ENCODE measurements around the gene KLHL8.

Gene KLHL8

GRCh38 chr4:87216469-87216868 is 3.9 kb downstream of the KLHL8 start:
- DNase-seq (ENCODE audit: extremely low read depth, low read depth), result no peak
- TF ChIP-seq, protein P1, sequence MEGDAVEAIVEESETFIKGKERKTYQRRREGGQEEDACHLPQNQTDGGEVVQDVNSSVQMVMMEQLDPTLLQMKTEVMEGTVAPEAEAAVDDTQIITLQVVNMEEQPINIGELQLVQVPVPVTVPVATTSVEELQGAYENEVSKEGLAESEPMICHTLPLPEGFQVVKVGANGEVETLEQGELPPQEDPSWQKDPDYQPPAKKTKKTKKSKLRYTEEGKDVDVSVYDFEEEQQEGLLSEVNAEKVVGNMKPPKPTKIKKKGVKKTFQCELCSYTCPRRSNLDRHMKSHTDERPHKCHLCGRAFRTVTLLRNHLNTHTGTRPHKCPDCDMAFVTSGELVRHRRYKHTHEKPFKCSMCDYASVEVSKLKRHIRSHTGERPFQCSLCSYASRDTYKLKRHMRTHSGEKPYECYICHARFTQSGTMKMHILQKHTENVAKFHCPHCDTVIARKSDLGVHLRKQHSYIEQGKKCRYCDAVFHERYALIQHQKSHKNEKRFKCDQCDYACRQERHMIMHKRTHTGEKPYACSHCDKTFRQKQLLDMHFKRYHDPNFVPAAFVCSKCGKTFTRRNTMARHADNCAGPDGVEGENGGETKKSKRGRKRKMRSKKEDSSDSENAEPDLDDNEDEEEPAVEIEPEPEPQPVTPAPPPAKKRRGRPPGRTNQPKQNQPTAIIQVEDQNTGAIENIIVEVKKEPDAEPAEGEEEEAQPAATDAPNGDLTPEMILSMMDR (IDR thresholded peaks at IDR 0.05; ENCODE audit: low read depth, low read length), result no peak

DNA sequence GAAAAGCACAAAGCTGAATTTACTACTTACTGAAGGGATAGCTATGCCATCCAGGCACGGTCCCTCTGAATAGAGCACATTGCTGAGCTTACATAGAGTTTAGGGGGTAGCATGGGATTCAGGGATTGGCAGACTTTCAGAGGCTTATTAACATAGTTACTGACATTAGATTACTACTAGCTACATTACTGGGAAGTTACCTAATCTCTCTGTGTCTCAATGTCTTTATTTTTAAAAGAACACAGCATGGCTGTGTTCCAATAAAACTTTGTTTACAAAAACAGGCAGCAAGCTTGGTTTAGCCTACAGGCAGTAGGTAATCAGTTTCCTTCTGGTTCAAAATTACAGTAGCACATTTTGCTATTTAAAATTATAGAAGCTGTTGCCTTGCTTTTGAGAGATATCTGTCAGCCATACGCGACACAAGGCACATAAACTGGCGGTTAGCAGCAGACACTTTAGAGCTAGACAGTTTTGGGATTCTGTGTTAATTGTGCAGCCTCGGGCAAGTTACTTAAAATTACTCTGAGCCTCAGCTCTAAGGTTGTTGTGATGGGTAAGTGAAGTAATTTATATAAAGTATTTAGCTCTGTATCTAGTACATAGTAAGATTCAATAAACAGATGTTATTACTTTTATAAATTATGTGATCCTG is 6.9 kb downstream of the KLHL8 start:
- DNase-seq (ENCODE audit: extremely low read depth, low read depth), result no peak
- TF ChIP-seq, protein P1 (IDR thresholded peaks at IDR 0.05; ENCODE audit: low read depth, low read length), result no peak

GRCh38 chr4:87211249-87211952 is 9.0 kb downstream of the KLHL8 start:
- TF ChIP-seq, protein P1 (IDR thresholded peaks at IDR 0.05; ENCODE audit: low read depth, low read length), result no peak
- DNase-seq (ENCODE audit: extremely low read depth, low read depth), result no peak

DNA sequence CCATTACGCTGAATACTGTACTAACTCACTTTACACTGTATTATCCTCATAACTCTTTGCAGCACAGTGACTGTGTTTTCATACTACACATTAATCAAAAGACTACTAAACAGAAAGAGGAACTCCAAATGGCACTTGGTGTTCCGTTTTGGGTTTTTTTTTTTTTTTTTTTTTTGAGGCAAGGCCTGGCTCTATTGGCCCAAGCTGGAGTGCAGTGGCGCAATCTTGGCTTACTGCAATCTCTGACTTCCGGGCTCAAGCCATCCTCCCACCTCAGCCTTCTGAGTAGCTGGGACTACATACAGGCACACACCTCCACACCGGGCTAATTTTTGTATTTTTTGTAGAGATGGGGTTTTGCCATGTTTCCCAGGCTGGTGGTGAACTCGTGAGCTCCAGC is 10.7 kb downstream of the KLHL8 start:
- TF ChIP-seq, protein P1 (IDR thresholded peaks at IDR 0.05; ENCODE audit: low read depth, low read length), result no peak
- no peak for DNase-seq (ENCODE audit: extremely low read depth, low read depth)

- TF ChIP-seq, protein P1 (IDR thresholded peaks at IDR 0.05; ENCODE audit: low read depth, low read length), result no peak
- DNase-seq (ENCODE audit: extremely low read depth, low read depth), result no peak
Observed at GRCh38 chr4:87209182-87209581, 11.2 kb downstream of the KLHL8 start.

GRCh38 chr4:87204559-87204958 is 15.9 kb downstream of the KLHL8 start:
- TF ChIP-seq, protein P1 (IDR thresholded peaks at IDR 0.05; ENCODE audit: low read depth, low read length), result no peak

DNA sequence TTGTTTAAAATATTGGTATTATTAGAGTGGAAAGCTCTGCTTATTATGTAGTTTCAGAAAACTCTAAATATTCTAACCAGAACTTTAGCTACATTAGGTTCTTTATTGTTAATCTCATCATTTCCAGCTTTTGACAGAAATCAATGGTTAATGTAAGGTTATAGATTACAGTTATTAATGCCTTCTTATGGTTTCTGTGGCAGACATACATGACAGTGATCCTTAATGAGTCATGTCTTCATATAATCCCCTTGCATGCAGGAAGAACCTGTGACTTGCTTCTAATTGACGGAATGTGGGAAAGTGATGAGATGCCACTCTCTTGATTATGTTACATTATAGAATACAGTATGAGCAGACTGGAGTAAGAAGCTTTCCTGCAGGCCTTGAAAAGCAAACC is 23.5 kb downstream of the KLHL8 start:
- DNase-seq (ENCODE audit: extremely low read depth, low read depth), result no peak

More at GRCh38 chr4:87204559-87204958, 15.9 kb downstream of the KLHL8 start:
- DNase-seq (ENCODE audit: extremely low read depth, low read depth), result no peak

More for the DNA sequence above, 23.5 kb downstream of the KLHL8 start:
- TF ChIP-seq, protein P1 (IDR thresholded peaks at IDR 0.05; ENCODE audit: low read depth, low read length), result no peak
